Uterus (tissue), 4 donors: ENCODE results near the gene SMARCA2. TPM values are rescaled to one million over a fixed set of nuclear protein-coding genes. Genes with fewer than 3 reads are reported as not detected.

Experiments used
- DNase-seq, 2 donors: peaks; one replicate each; pipeline ENCODE4 v3.0.0-alpha.2; 2019 to 2020
- H3K27ac ChIP-seq, 2 donors: fragments of 200-600 bp; sonication (generic); 1 replicate in 1 of 2; 2 replicates in 1 of 2; pipeline ENCODE4 v1.5.1; 2016 to 2018
- H3K27me3 ChIP-seq, 2 donors: fragments of 200-600 bp; sonication (generic); one replicate each; pipeline ENCODE4 v1.5.1; 2018 to 2019; ENCODE audit warnings: control low read depth in 1 of 2
- H3K36me3 ChIP-seq, 2 donors: fragments of 200-600 bp; sonication (generic); one replicate each; pipeline ENCODE4 v1.5.1; 2019; ENCODE audit warnings: control low read depth in 1 of 2
- H3K4me1 ChIP-seq, 2 donors: fragments of 200-600 bp; sonication (generic); one replicate each; pipeline ENCODE4 v1.5.1; 2018 to 2019; ENCODE audit warnings: control low read depth in 1 of 2
- H3K4me3 ChIP-seq, 2 donors: fragments of 200-600 bp; sonication (generic); 1 replicate in 1 of 2; 2 replicates in 1 of 2; pipeline ENCODE4 v1.5.1; 2018 to 2019; ENCODE audit warnings: mild to moderate bottlenecking in 1 of 2
- H3K9me3 ChIP-seq, 2 donors: fragments of 200-600 bp; sonication (generic); one replicate each; pipeline ENCODE4 v1.5.1; 2019; ENCODE audit warnings: control low read depth in 1 of 2
- POLR2A ChIP-seq, 2 donors: fragments of 450-650 bp; IDR thresholded peaks; one replicate each; pipeline ENCODE4 v1.6.1; 2016; ENCODE audit warnings: antibody characterized with exemption in 2 of 2, mild to moderate bottlenecking in 1 of 2, moderate library complexity in 1 of 2
- intact Hi-C: fragments of 100-400 bp; cut with DNase I; formaldehyde crosslinking; loops from one replicate; pipeline ENCODE4 v1.15.1; 2023; ENCODE audit warnings: low total_unique reads
- total RNA-seq, 4 donors: library from RNA; depleted of rRNA in 3 of 4; stranded (reverse); fragments of >200 nt in 3 of 4; gene quantifications; one replicate each; pipeline versions ENCODE4 v1.1.0 to v1.2.4, GENCODE V29; 2014 to 2023
- TF ChIP-seq, protein P1 (sequence below), 4 experiments: fragments of 200-600 bp in 2 of 4; fragments of 450-650 bp in 2 of 4; sonication (generic) in 2 of 4; IDR thresholded peaks; one replicate each; pipeline ENCODE4 v1.5.1; 2016 to 2019; ENCODE audit warnings: antibody characterized with exemption in 4 of 4, mild to moderate bottlenecking in 2 of 4, moderate library complexity in 1 of 4
- donor health status: DM: yes; HTN: yes; CAD: no.

The SMARCA2 gene
- total RNA-seq, 4 donors from 2014 or later: 51.7 to 251 (median 214) TPM

DNA sequence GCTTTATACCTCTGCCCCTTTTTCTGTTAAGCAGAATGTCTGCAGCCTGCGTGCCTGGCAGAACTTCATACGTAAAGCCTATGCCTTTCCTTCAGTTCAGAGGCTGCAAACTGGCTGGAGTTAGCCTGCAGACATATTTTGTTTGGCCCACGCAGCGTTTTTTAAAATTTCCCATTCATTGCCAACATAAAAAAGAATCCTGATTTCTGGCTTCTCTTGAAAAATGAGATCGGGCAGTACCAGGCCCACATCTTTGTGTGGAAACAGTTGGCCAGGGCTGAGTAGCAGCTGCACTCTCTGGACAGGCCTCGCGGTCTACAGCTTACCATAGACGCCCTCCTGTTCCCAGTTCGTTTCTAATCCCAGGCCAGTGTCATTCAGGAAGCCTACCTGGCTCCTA is 104.4 kb downstream of the SMARCA2 start:
- DNase-seq: no peak
- Histone ChIP-seq H3K36me3 (no peaks in the 10 kb centered on the region), H3K27ac (no peak overlapping the region), H3K9me3 (no peaks in the 10 kb centered on the region), H3K4me3 (no peak overlapping the region), H3K27me3 (no peaks in the 10 kb centered on the region), H3K4me1 (no peaks in the 10 kb centered on the region)
- intact Hi-C loops: no loop called here
- TF ChIP-seq POLR2A (IDR thresholded peaks at IDR 0.05): no peak
- TF ChIP-seq, protein P1, sequence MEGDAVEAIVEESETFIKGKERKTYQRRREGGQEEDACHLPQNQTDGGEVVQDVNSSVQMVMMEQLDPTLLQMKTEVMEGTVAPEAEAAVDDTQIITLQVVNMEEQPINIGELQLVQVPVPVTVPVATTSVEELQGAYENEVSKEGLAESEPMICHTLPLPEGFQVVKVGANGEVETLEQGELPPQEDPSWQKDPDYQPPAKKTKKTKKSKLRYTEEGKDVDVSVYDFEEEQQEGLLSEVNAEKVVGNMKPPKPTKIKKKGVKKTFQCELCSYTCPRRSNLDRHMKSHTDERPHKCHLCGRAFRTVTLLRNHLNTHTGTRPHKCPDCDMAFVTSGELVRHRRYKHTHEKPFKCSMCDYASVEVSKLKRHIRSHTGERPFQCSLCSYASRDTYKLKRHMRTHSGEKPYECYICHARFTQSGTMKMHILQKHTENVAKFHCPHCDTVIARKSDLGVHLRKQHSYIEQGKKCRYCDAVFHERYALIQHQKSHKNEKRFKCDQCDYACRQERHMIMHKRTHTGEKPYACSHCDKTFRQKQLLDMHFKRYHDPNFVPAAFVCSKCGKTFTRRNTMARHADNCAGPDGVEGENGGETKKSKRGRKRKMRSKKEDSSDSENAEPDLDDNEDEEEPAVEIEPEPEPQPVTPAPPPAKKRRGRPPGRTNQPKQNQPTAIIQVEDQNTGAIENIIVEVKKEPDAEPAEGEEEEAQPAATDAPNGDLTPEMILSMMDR (IDR thresholded peaks at IDR 0.05): no peak

DNA sequence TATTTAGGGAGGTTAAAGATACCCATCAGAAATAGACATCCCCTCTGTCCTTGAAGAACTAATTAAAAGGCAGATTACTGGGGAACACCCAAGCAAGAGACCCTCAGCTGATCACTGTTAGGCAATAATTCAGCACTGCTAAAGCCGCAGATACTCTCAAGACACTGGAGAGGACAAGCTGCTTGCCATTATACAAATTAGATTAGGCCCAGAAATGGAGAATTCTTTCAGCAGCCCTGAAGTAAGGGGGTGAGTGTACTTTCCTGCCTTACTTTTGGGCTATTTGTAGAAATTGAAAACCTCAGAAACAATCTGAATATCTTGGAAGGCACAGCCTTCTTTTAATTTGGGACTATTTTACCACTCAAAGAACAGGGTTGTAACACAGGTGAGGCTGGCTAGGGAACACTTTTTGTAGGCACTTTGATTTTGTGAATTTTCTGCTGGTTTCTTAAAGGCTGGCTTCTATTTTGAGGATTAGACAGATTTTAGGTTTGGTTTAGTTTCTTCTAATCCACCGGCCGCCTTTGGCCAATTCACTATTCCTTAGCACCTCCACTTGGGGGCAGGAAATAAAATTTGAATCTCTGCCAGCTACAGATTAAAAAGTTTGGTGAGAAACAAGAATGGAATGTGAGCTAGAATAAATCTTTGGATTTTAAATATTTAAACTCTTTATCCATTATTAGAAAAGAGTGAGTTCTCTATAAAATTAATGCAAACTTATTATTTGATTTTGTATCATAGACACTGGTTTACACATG is 106.0 kb downstream of the SMARCA2 start:
- DNase-seq: no peak
- Histone ChIP-seq H3K4me1 (peaks cover 0 to 5% of the 10 kb centered on the region in 2 donors), H3K36me3 (no peaks in the 10 kb centered on the region), H3K27me3 (no peaks in the 10 kb centered on the region), H3K27ac (peak overlapping the region; percentile 12 to 16), H3K4me3 (no peak overlapping the region), H3K9me3 (no peaks in the 10 kb centered on the region)
- intact Hi-C loops: no loop called here
- TF ChIP-seq, protein P1 (IDR thresholded peaks at IDR 0.05): peak in 1 of 4 experiments; percentile 24
- TF ChIP-seq POLR2A (IDR thresholded peaks at IDR 0.05): no peak

DNA sequence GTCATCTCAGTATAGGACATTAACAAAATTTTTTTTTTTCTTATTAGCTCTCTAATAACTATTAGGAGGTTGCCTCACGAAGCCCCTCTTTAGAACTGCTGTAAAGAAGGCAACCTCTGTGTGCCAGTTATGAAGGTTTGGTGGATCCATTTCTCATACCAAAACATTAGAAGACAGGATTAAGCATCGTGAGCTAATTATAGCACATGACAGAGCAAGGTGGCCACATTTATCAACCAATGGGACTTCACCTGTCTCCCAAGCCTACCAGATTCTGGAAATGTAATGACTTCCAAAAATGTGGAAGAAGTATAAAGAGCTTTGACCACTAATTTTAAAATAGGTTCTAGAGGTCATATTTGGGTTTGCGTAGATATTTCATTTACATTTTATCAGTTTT is 107.2 kb downstream of the SMARCA2 start:
- intact Hi-C loops: no loop called here
- Histone ChIP-seq H3K9me3 (no peaks in the 10 kb centered on the region), H3K27me3 (no peaks in the 10 kb centered on the region), H3K4me3 (no peak overlapping the region), H3K4me1 (peaks cover 0 to 11% of the 10 kb centered on the region in 2 donors), H3K36me3 (no peaks in the 10 kb centered on the region), H3K27ac (peak overlapping the region in 1 of 2 donors; percentile 16)
- TF ChIP-seq, protein P1 (IDR thresholded peaks at IDR 0.05): no peak
- no peak for TF ChIP-seq POLR2A (IDR thresholded peaks at IDR 0.05)
- no peak for DNase-seq

DNA sequence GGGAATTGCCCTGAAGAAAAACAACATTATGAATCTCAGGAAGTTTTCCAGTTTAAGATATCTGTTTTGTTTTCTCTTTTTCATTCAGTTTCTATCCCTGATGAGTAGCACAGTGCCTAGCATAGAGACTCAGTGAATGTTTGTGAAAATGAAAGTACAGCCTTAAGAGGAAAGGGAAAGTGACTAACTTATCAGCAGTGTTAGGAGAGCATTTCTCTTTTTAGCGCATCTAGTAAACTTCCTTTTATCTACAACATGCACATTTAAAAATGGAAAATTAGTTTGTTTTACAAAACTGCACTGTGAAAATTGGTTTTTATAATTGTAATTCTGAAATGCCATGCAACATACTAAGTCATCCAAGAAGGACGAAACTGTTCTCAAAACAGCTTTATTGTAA is 110.8 kb downstream of the SMARCA2 start:
- no peak for TF ChIP-seq POLR2A (IDR thresholded peaks at IDR 0.05)
- TF ChIP-seq, protein P1 (IDR thresholded peaks at IDR 0.05): no peak
- peak overlapping the region in 1 of 2 donors; percentile 6 for H3K4me3 ChIP-seq
- intact Hi-C loops: no loop called here
- DNase-seq: no peak
- peaks cover 7 to 15% of the 10 kb centered on the region in 2 donors for H3K4me1 ChIP-seq
- H3K27ac ChIP-seq: peak overlapping the region; percentile 76 to 90
- no peaks in the 10 kb centered on the region for H3K27me3 ChIP-seq
- no peaks in the 10 kb centered on the region for H3K36me3 ChIP-seq
- no peaks in the 10 kb centered on the region for H3K9me3 ChIP-seq

DNA sequence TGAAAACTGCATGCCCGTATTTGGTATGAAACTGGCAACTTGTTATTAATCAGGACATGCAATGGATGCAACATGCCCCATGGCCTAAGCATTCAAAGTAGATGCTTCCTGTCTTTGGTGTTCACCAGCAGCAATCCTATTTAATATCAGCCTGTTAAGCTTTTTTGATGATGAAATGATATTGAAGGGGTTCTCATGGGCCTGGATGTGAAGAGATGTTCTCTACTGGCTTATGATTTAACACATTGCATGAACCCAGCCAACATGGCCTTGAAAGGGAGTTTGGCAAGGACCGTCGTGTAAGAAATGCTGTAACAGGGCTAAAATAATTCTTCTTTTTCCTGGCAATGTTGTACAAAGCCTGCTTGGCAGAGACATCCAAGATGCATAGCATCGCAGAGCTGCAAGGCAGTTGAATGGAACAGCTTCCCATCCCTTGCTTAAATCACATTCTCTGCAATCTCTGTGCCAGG is 111.2 kb downstream of the SMARCA2 start:
- Histone ChIP-seq H3K4me1 (peaks cover 7 to 15% of the 10 kb centered on the region in 2 donors), H3K27ac (peak overlapping the region; percentile 76 to 90), H3K27me3 (no peaks in the 10 kb centered on the region), H3K36me3 (no peaks in the 10 kb centered on the region), H3K9me3 (no peaks in the 10 kb centered on the region), H3K4me3 (peak overlapping the region in 1 of 2 donors; percentile 6)
- DNase-seq: peak; percentile 61 to 69
- no peak for TF ChIP-seq POLR2A (IDR thresholded peaks at IDR 0.05)
- TF ChIP-seq, protein P1 (IDR thresholded peaks at IDR 0.05): no peak
- intact Hi-C loops: no loop called here
